ENCODE measurements around the gene CRABP2.

Gene CRABP2

DNA sequence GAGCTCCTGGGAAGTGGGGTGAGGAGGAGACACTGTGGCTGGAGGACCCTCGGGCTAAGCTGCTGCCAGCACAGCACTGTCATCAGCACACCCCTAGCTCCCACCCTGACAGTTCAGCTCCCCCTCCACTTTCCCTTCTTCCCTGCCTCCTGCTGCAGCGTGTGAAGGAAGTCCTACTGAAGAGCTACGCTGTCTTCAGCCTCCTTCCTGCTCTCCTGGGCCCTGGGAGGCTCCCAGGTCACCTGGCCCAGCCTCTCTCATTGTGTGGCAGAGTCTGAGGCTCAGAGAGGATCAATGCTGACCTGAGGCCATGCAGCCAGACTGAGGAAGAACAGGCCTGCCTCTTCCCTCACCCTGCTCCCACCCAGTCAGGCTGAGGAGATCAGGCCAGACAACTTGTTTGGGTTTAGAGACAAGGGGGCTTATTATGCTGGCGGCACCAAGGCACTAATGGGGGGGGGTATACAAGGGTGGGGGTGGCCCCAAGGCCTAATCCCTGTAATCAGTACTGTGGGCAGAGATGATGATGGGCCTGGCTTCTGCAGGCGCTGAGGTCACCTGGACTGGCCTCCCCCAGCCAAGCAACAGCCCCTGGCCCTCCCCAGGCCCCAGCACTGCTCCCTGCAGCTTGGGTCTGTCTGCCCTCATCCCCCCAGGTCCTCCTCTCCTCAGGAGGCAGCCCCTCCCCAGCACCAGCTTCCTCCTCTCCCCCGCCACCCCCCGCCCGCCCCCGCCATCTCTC is 37.2 kb downstream of the CRABP2 start:
- no peak for DNase-seq (ENCODE audit: low spot score)

- DNase-seq (ENCODE audit: low spot score), result no peak
These were observed 37.8 kb downstream of the CRABP2 start for GRCh38 chr1:156667610-156667967.

DNA sequence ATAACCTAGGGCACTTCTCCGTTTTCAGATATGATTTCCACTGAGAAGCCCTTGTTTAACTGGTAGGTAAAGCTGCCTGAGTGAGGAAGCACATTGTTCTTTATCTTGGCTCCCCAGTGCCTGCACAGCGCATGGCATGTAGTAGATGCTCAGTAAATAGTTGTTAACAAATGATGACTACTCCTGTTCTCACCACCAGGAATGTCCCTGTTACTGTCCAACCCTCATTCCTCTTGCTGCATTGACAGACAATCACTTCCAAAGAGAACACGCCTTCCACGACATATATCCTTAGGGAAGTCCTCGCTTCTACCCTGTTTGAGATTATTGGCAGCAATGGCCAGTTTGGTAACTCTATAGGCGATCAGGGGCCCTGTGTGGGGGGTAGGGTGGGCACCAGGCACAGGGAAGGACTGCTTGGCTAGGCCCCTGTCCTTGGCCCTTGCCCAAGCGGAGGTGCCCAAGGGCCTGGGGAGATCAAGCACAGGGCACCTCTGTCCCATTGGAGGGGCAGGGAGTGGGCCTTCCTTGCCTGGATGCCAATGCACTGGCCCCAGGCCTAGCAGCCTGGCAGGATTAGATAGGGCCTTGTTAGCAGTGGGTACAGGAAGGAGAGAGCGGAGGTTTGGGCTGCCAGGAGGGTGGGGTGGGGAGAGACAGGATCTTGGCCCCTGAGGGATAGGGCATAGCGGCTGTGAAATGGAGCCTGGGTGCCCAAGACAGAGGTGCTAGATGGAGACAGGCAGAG is 38.3 kb downstream of the CRABP2 start:
- no peak for DNase-seq (ENCODE audit: low spot score)

GRCh38 chr1:156665539-156665938 is 39.8 kb downstream of the CRABP2 start:
- DNase-seq (ENCODE audit: low spot score), result no peak

DNA sequence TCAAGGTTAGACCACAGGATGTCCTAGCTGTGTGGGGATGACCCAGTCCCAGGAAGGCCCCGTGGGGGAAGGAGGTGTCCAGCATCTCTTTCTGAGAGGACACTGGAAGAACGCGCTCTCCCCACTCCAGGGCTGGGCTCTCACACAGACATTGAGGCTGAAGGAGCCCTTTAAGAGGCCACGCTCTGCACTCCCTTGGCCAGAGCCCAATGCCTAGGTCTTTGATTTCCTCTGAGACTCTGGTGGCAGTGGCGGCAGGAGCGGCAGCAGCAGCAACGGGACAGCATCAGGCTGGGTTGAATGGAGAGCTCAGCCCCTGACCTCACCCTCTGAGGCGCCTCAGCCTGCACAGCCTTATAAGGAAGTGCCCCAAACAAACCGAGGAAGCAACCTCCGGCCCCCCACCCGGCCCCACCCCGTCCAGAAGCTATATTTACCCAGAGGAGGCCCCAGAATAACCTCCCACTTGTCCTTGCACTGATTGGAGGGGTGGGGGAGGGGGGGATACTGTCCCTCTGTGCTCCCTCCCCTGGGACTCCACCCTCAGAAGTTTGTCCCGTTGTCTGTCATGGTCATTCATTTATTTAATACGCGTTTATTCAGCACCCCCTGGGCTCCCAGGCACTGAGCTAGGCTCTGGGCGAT is 40.5 kb downstream of the CRABP2 start:
- no peak for DNase-seq (ENCODE audit: low spot score)

GRCh38 chr1:156664046-156664766 is 41.2 kb downstream of the CRABP2 start:
- DNase-seq (ENCODE audit: low spot score), result no peak

- DNase-seq (ENCODE audit: low spot score), result no peak
These were observed 42.2 kb downstream of the CRABP2 start for GRCh38 chr1:156663178-156663577.

DNA sequence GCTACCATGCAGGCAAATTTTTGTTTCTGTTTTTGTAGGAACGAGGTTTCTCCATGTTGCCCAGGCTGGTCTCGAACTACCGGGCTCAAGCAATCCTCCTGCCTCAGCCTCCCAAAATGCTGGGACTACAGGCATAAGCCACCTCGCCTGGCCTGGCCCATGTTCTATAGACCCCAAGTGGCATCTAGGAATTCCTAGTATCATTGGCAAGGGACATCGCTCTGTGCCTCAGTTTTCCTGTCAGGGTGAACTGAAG is 42.7 kb downstream of the CRABP2 start:
- no peak for DNase-seq (ENCODE audit: low spot score)

DNA sequence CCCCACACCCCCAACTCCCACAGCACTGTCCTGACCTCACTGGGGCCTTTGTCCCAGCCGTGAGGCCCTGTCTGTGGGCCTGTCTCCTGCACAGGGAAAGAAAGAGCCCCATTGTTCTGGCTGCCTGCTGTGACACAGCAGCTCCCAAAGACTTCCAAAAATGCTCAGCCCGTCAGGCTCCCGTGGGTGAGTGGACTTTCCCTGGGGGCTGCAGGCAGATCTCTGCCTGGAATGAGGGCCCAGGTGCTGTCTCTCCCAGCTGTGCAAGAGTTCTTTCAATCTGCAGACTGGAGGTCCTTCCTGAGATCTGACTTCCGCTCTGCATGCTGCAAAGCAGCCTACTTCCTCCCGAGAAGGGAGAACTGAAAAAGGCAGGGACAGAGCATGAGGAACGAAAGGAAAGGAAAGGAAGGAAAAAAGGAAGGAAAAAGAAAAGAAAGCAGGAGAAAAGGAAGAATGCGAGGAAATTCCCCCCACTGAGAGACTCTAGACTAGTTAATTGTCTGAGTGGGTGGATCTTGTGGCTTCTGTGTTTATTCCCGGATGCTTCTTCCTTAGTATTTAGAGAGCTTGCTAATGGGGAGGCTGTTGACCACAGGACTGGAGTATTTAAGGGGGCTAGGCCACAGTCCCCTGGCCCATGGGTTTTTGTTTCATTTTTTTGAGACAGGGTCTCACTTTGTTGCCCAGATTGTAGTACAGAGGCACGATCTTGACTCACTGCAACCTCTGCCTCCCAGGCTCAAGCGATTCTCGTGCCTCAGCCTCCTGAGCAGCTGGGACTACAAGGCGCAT is 43.2 kb downstream of the CRABP2 start:
- DNase-seq (ENCODE audit: low spot score), result no peak

DNA sequence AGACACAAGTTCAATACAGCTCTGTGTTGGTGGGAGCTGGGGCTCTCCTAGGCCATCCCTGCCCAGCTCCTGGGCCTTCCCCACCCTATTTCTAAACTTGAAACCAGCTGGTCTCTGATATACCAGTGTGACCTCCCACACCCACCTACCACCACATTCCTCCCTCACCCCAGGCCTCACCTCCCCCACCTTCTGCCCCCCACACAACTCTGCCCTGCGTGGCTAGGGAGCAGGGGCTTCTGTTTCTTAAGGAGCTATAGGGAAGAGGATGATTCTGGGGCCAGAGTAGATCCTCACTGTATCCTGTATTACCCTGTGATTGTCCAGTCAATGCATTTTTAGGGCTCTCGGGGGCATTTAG is 44.7 kb downstream of the CRABP2 start:
- DNase-seq (ENCODE audit: low spot score), result no peak

- DNase-seq (ENCODE audit: low spot score), result peak; percentile 88
These were observed 45.2 kb downstream of the CRABP2 start for GRCh38 chr1:156659988-156660751.

GRCh38 chr1:156659661-156659987 is 45.8 kb downstream of the CRABP2 start:
- no peak for DNase-seq (ENCODE audit: low spot score)

DNA sequence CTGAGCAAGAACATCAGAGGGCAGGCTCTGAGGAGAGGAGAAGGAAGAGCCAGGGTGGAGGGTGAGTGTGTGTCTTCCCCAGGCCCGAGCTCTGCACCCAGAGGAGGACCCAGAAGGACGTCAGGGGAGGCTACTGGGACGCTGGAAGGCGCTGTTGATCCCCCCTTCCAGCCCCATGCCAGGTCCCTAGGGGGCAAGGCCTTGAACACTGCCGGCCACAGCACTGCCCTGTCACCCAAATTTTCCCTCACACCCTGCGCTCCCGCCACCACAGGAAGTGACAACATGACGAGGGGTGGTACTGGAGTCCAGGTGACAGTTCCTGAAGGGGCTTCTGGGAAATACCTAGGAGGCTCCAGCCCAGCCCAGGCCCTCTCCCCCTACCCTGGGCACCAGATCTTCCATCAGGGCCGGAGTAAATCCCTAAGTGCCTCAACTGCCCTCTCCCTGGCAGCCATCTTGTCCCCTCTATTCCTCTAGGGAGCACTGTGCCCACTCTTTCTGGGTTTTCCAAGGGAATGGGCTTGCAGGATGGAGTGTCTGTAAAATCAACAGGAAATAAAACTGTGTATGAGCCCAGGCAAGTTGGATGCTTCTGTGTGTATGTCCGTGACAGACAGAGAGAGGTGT is 46.3 kb downstream of the CRABP2 start:
- DNase-seq (ENCODE audit: low spot score), result no peak

DNA sequence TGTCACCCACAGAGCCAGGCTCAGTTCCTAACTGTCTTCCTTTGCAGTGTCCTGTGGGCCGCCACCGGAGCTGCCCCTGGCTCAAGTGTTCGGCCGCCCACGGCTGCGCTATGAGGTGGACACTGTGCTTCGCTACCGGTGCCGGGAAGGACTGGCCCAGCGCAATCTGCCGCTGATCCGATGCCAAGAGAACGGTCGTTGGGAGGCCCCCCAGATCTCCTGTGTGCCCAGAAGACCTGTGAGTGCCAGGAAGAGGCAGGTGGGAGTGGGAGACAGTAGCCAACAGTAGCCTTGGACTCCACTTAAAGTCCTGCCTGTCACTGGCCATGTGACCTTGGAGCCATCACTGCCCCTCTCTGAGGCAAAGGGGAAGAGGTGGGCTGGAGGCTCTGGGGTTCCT is 46.9 kb downstream of the CRABP2 start:
- no peak for DNase-seq (ENCODE audit: low spot score)

- no peak for DNase-seq (ENCODE audit: low spot score)
These were observed 47.6 kb downstream of the CRABP2 start for GRCh38 chr1:156657741-156658319.

DNA sequence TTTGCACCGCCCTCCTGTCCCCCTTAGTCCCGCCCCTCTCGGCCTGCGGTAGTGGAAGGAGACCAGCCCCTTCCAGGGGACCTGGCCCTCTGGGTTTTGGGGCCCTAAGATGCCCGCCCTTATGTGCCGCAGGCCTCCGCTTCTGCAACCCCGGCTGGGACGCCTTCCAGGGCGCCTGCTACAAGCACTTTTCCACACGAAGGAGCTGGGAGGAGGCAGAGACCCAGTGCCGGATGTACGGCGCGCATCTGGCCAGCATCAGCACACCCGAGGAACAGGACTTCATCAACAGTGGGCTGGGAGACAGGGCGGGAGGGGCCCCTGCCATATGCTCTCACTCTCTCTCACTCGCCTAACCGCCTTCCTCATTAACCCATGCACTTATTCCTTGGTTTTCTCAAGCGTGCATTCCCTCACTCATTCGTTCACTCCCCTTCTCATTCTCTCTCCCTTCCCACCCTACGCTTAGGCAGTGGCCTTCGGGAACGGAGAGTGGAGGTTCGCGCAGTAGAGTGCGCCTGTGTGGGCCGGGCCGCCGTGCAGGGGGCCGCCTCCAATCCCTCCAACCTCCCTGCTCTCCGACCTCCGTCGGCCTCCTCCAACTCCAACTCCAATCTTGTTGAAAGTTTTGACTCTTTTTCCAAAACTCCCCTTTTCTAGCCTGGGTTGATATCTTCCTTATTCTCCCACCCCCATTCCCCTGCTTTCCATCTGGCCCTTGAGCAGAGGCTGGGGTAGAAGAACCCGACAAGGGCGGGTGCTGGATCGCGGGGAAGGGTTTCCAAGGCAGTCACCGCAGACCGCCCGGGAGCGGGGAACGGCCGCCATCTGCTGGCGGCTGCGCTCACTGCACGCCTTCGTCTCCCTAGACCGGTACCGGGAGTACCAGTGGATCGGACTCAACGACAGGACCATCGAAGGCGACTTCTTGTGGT is 48.3 kb downstream of the CRABP2 start:
- peak; percentile 72 for DNase-seq (ENCODE audit: low spot score)

- DNase-seq (ENCODE audit: low spot score), result no peak
These were observed 49.4 kb downstream of the CRABP2 start for GRCh38 chr1:156655904-156656516.

DNA sequence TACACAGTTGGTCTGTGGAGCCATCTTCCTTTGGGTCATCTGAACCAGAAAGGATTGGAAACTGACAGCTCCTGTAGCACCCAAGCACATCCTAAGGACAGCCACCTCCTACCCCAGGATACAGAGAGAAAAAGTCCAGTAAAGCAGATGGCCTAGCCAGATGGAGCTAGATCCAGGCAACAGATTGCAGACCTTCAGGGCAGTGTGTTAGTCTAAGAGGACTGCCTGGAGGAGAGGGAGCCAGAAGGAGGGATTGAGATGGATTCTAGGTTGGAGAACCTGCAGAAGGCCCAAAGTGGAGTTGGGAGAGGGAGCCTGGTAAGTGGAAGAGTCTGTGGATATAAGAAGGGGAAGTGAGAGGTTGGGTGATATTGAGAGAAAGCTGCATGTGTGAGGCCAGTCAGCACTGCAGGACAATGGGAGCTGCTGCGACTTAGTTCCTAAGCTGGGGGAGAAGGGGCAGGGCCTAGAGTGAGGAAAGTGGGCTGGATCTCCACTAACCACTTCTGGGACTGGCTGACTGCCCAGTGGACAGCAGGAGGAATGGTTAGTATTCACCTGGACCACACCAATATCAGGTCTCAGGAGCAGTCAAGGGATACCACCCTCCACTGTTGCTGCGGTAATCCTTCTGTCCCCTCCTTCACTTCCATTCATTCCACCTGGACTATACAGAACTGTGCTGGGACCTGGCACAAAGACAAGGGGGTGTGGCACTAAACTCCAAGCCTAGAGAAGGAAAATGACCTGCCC is 50.1 kb downstream of the CRABP2 start:
- no peak for DNase-seq (ENCODE audit: low spot score)
